H1 (cell line): ENCODE data around the gene HEATR1. TPM values are rescaled to one million over a fixed set of nuclear protein-coding genes. Genes with fewer than 3 reads are reported as not detected.

ENCODE experiments used
- CHD1 ChIP-seq: IDR thresholded peaks from 2 replicates; pipeline ENCODE4 v1.6.1; 2012; ENCODE audit warnings: low read depth, low read length, improper control_type of control experiment
- CHD2 ChIP-seq: IDR thresholded peaks from 2 replicates; pipeline ENCODE4 v1.6.1; 2012; ENCODE audit warnings: low read length, improper control_type of control experiment
- KDM5A ChIP-seq: fragments of 200-600 bp; IDR thresholded peaks from 2 replicates; pipeline ENCODE4 v1.7.1; 2012; ENCODE audit warnings: mild to moderate bottlenecking, low read length, inconsistent platforms, mixed read lengths
- RXRA ChIP-seq: IDR thresholded peaks from 2 replicates; pipeline ENCODE4 v1.6.1; 2011; ENCODE audit warnings: low read depth, mild to moderate bottlenecking, low read length, moderate library complexity; ENCODE audit not compliant: insufficient read depth
- SIRT6 ChIP-seq: IDR thresholded peaks from one replicate; pipeline ENCODE4 v1.7.1; 2012; ENCODE audit warnings: low read length, inconsistent platforms
- SIX5 ChIP-seq: IDR thresholded peaks from 2 replicates; pipeline ENCODE4 v1.6.1; 2011; ENCODE audit warnings: mild to moderate bottlenecking, low read depth, low read length
- SP4 ChIP-seq: IDR thresholded peaks from 2 replicates; pipeline ENCODE4 v1.6.1; 2012; ENCODE audit warnings: low read length, inconsistent platforms
- TCF12 ChIP-seq: IDR thresholded peaks from 2 replicates; pipeline ENCODE4 v1.6.1; 2011; ENCODE audit warnings: low read depth, mild to moderate bottlenecking, low read length
- TEAD4 ChIP-seq: IDR thresholded peaks from 2 replicates; pipeline ENCODE4 v1.6.1; 2012; ENCODE audit warnings: low read depth, low read length, inconsistent platforms, mixed read lengths
- polyA plus RNA-seq, 7 experiments: library from polyadenylated mRNA; depleted of rRNA in 3 of 7; stranded (reverse) in 5 of 7; unstranded in 2 of 7; fragments of >200 nt in 5 of 7; fragments of 200-250 nt in 2 of 7; gene quantifications; 1 replicate in 5 of 7; 2 replicates in 1 of 7; 4 replicates in 1 of 7; pipeline versions ENCODE4 v1.2.1 to v1.2.3, GENCODE V29; 2011 to 2013; ENCODE audit warnings: missing spikeins in 2 of 7, mixed read lengths in 2 of 7
- total RNA-seq: library from RNA; stranded (reverse); fragmentation: NEBNext Ultra II Directional; extraction: Animal tissue kit (Norgen Biotek cat#: 25700); gene quantifications from 2 replicates; pipeline ENCODE4 v1.2.1, GENCODE V29; 2021
- TF ChIP-seq, protein P1 (sequence below): fragments of 300-600 bp; sonication (generic); IDR thresholded peaks from 2 replicates; pipeline ENCODE4 v1.7.1; 2012; ENCODE audit warnings: low read length, moderate library complexity, mild to moderate bottlenecking, inconsistent platforms; ENCODE audit not compliant: insufficient replicate concordance
- TF ChIP-seq, protein P2 (sequence below): IDR thresholded peaks from 2 replicates; pipeline ENCODE4 v1.6.1; 2012; ENCODE audit warnings: inconsistent platforms

The HEATR1 gene
- total and polyA plus RNA-seq, 2 of the 8 experiments (the other 6 are each of a cell fraction or from before 2014, with no cell fraction given): 13.0 to 95.8 TPM

GRCh38 chr1:236552096-236552495 is 52.2 kb downstream of the HEATR1 start (continued):
- TF ChIP-seq, protein P1, sequence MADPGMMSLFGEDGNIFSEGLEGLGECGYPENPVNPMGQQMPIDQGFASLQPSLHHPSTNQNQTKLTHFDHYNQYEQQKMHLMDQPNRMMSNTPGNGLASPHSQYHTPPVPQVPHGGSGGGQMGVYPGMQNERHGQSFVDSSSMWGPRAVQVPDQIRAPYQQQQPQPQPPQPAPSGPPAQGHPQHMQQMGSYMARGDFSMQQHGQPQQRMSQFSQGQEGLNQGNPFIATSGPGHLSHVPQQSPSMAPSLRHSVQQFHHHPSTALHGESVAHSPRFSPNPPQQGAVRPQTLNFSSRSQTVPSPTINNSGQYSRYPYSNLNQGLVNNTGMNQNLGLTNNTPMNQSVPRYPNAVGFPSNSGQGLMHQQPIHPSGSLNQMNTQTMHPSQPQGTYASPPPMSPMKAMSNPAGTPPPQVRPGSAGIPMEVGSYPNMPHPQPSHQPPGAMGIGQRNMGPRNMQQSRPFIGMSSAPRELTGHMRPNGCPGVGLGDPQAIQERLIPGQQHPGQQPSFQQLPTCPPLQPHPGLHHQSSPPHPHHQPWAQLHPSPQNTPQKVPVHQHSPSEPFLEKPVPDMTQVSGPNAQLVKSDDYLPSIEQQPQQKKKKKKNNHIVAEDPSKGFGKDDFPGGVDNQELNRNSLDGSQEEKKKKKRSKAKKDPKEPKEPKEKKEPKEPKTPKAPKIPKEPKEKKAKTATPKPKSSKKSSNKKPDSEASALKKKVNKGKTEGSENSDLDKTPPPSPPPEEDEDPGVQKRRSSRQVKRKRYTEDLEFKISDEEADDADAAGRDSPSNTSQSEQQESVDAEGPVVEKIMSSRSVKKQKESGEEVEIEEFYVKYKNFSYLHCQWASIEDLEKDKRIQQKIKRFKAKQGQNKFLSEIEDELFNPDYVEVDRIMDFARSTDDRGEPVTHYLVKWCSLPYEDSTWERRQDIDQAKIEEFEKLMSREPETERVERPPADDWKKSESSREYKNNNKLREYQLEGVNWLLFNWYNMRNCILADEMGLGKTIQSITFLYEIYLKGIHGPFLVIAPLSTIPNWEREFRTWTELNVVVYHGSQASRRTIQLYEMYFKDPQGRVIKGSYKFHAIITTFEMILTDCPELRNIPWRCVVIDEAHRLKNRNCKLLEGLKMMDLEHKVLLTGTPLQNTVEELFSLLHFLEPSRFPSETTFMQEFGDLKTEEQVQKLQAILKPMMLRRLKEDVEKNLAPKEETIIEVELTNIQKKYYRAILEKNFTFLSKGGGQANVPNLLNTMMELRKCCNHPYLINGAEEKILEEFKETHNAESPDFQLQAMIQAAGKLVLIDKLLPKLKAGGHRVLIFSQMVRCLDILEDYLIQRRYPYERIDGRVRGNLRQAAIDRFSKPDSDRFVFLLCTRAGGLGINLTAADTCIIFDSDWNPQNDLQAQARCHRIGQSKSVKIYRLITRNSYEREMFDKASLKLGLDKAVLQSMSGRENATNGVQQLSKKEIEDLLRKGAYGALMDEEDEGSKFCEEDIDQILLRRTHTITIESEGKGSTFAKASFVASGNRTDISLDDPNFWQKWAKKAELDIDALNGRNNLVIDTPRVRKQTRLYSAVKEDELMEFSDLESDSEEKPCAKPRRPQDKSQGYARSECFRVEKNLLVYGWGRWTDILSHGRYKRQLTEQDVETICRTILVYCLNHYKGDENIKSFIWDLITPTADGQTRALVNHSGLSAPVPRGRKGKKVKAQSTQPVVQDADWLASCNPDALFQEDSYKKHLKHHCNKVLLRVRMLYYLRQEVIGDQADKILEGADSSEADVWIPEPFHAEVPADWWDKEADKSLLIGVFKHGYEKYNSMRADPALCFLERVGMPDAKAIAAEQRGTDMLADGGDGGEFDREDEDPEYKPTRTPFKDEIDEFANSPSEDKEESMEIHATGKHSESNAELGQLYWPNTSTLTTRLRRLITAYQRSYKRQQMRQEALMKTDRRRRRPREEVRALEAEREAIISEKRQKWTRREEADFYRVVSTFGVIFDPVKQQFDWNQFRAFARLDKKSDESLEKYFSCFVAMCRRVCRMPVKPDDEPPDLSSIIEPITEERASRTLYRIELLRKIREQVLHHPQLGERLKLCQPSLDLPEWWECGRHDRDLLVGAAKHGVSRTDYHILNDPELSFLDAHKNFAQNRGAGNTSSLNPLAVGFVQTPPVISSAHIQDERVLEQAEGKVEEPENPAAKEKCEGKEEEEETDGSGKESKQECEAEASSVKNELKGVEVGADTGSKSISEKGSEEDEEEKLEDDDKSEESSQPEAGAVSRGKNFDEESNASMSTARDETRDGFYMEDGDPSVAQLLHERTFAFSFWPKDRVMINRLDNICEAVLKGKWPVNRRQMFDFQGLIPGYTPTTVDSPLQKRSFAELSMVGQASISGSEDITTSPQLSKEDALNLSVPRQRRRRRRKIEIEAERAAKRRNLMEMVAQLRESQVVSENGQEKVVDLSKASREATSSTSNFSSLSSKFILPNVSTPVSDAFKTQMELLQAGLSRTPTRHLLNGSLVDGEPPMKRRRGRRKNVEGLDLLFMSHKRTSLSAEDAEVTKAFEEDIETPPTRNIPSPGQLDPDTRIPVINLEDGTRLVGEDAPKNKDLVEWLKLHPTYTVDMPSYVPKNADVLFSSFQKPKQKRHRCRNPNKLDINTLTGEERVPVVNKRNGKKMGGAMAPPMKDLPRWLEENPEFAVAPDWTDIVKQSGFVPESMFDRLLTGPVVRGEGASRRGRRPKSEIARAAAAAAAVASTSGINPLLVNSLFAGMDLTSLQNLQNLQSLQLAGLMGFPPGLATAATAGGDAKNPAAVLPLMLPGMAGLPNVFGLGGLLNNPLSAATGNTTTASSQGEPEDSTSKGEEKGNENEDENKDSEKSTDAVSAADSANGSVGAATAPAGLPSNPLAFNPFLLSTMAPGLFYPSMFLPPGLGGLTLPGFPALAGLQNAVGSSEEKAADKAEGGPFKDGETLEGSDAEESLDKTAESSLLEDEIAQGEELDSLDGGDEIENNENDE: no peak
- TF ChIP-seq CHD2: no peak
- no peak for TF ChIP-seq SP4
- no peak for TF ChIP-seq SIRT6
- TF ChIP-seq CHD1: no peak
- no peak for TF ChIP-seq TEAD4
- TF ChIP-seq RXRA: no peak
- TF ChIP-seq SIX5: no peak
- TF ChIP-seq KDM5A: no peak
- TF ChIP-seq, protein P2, sequence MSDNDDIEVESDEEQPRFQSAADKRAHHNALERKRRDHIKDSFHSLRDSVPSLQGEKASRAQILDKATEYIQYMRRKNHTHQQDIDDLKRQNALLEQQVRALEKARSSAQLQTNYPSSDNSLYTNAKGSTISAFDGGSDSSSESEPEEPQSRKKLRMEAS: no peak
- TF ChIP-seq TCF12: no peak
